CD4-positive, alpha-beta T cell (primary cell): ENCODE results near the gene PLXNA1. TPM values are rescaled to one million over a fixed set of nuclear protein-coding genes. Genes with fewer than 3 reads are reported as not detected.

ENCODE experiments used
- ATAC-seq: fragments of 200-7000 bp; cut with Tn5 transposase; one replicate; pipeline ENCODE4 v1.10.0; 2022; ENCODE audit warnings: mild to moderate bottlenecking; ENCODE audit not compliant: poor library complexity
- CTCF ChIA-PET: fragments of 350-600 bp; sonication (Branson Sonifier 250); formaldehyde crosslinking; loops from one replicate; lab custom pipeline; 2021; ENCODE audit warnings: antibody characterized with exemption, inconsistent platforms; lab: Charles Lee
- POLR2A ChIA-PET: fragments of 350-600 bp; sonication (Branson Sonifier 250); formaldehyde crosslinking; loops from one replicate; lab custom pipeline; 2021; ENCODE audit warnings: antibody characterized with exemption, inconsistent platforms; lab: Charles Lee
- DNase-seq, 14 experiments: peaks; one replicate each; pipeline ENCODE4 v3.0.0-alpha.2; 2013 to 2020; ENCODE audit warnings: mixed read lengths in 2 of 14
- H3K27ac ChIP-seq, 2 donors: one replicate each; pipeline versions ENCODE4 v1.5.1 to v1.7.0; 2013; ENCODE audit warnings: low read length in 2 of 2, low read depth in 1 of 2, mild to moderate bottlenecking in 1 of 2
- H3K27me3 ChIP-seq, 2 experiments: 1 replicate in 1 of 2; 2 replicates in 1 of 2; pipeline versions ENCODE4 v1.6.1 to v1.7.0; 2013; ENCODE audit warnings: low read length in 2 of 2, control low read depth in 1 of 2, mild to moderate bottlenecking in 1 of 2, moderate library complexity in 1 of 2; ENCODE audit not compliant: insufficient read depth in 2 of 2, control insufficient read depth in 1 of 2
- H3K36me3 ChIP-seq: one replicate; pipeline ENCODE4 v1.6.1; 2013; ENCODE audit warnings: low read length, control low read depth; ENCODE audit not compliant: insufficient read depth
- H3K4me1 ChIP-seq: one replicate; pipeline ENCODE4 v1.6.1; 2013; ENCODE audit warnings: low read length, control low read depth; ENCODE audit not compliant: insufficient read depth
- H3K4me3 ChIP-seq: one replicate; pipeline ENCODE4 v1.5.1; 2013; ENCODE audit warnings: mild to moderate bottlenecking, low read length, moderate library complexity
- H3K9me3 ChIP-seq, 2 experiments: 1 replicate in 1 of 2; 2 replicates in 1 of 2; pipeline versions ENCODE4 v1.6.1 to v1.7.0; 2013; ENCODE audit warnings: low read length in 2 of 2, mild to moderate bottlenecking in 2 of 2, control low read depth in 1 of 2, moderate library complexity in 1 of 2; ENCODE audit not compliant: control insufficient read depth in 1 of 2, insufficient read depth in 1 of 2
- H3K27ac Mint-ChIP-seq: one replicate; pipeline ENCODE4 v1.8.0; 2020; ENCODE audit warnings: mixed read lengths
- H3K27me3 Mint-ChIP-seq: one replicate; pipeline ENCODE4 v1.8.0; 2021; ENCODE audit warnings: mixed read lengths
- H3K36me3 Mint-ChIP-seq: one replicate; pipeline ENCODE4 v1.8.0; 2021; ENCODE audit warnings: low read depth, mixed read lengths
- H3K4me1 Mint-ChIP-seq: one replicate; pipeline ENCODE4 v1.8.0; 2021; ENCODE audit warnings: low read depth, mixed read lengths
- H3K4me3 Mint-ChIP-seq: one replicate; pipeline ENCODE4 v1.8.0; 2020; ENCODE audit warnings: mild to moderate bottlenecking, mixed read lengths
- H3K9me3 Mint-ChIP-seq: one replicate; pipeline ENCODE4 v1.8.0; 2020; ENCODE audit warnings: mixed read lengths
- CTCF ChIP-seq: fragments of 200-600 bp; IDR thresholded peaks from one replicate; pipeline ENCODE4 v1.8.0; 2022; ENCODE audit warnings: antibody characterized with exemption, mild to moderate bottlenecking
- intact Hi-C, 2 experiments: fragments of 100-400 bp; cut with DNase I in 1 of 2; cut with micrococcal nuclease in 1 of 2; formaldehyde crosslinking; loops; one replicate each; pipeline versions ENCODE4 v1.15.1 to v1.9.0; 2023 to 2025; cut with DNase I, micrococcal nuclease
- total RNA-seq, 174 experiments: library from RNA in 2 of 174; stranded (reverse) in 2 of 174; gene quantifications; one replicate each; pipeline ENCODE4 v1.2.3 and lab custom pipeline; 2021 to 2026

Gene PLXNA1
- total RNA-seq, 2 experiments from 2014 or later, result 9.8 to 10.6 TPM

- H3K4me1 ChIP-seq, result no peaks in the 10 kb centered on the region
- peaks cover 5% of the 10 kb centered on the region for H3K4me1 Mint-ChIP-seq
- CTCF ChIA-PET, result no interaction called here
- no peaks in the 10 kb centered on the region for H3K9me3 ChIP-seq
- H3K4me3 Mint-ChIP-seq, result no peak overlapping the region
- no peaks in the 10 kb centered on the region for H3K9me3 Mint-ChIP-seq
- DNase-seq, result no peak
- no peaks in the 10 kb centered on the region for H3K27me3 ChIP-seq
- intact Hi-C loops, result no loop called here
- H3K27ac ChIP-seq, result no peak overlapping the region
- H3K36me3 Mint-ChIP-seq, result peaks cover 8% of the 10 kb centered on the region
- H3K36me3 ChIP-seq, result no peaks in the 10 kb centered on the region
- TF ChIP-seq CTCF, result no peak
- no peak overlapping the region for H3K4me3 ChIP-seq
- H3K27ac Mint-ChIP-seq, result no peak overlapping the region
- no peaks in the 10 kb centered on the region for H3K27me3 Mint-ChIP-seq
- POLR2A ChIA-PET, result no interaction called here
- ATAC-seq, result no peak
Measured at GRCh38 chr3:126945171-126945721, 37.7 kb upstream of the PLXNA1 start.

- intact Hi-C loops, result no loop called here
- H3K9me3 ChIP-seq, result no peaks in the 10 kb centered on the region
- H3K27me3 ChIP-seq, result no peaks in the 10 kb centered on the region
- H3K4me3 Mint-ChIP-seq, result no peak overlapping the region
- POLR2A ChIA-PET, result no interaction called here
- H3K36me3 ChIP-seq, result no peaks in the 10 kb centered on the region
- H3K4me1 ChIP-seq, result no peaks in the 10 kb centered on the region
- no peak overlapping the region for H3K4me3 ChIP-seq
- no peak overlapping the region for H3K27ac Mint-ChIP-seq
- DNase-seq (no peak), ATAC-seq (no peak)
- no peak overlapping the region for H3K27ac ChIP-seq
- peaks cover 8% of the 10 kb centered on the region for H3K36me3 Mint-ChIP-seq
- TF ChIP-seq CTCF, result no peak
- peaks cover 5% of the 10 kb centered on the region for H3K4me1 Mint-ChIP-seq
- CTCF ChIA-PET, result no interaction called here
- H3K27me3 Mint-ChIP-seq, result no peaks in the 10 kb centered on the region
- H3K9me3 Mint-ChIP-seq, result no peaks in the 10 kb centered on the region
Measured at GRCh38 chr3:126945891-126946290, 37.0 kb upstream of the PLXNA1 start.

- Histone ChIP-seq H3K27me3 (no peaks in the 10 kb centered on the region), H3K4me1 (no peaks in the 10 kb centered on the region), H3K36me3 (no peaks in the 10 kb centered on the region), H3K4me3 (no peak overlapping the region), H3K9me3 (no peaks in the 10 kb centered on the region), H3K27ac (no peak overlapping the region)
- Mint-ChIP-seq H3K4me3 (no peak overlapping the region), H3K9me3 (no peaks in the 10 kb centered on the region), H3K36me3 (peaks cover 8% of the 10 kb centered on the region), H3K27ac (no peak overlapping the region), H3K27me3 (no peaks in the 10 kb centered on the region), H3K4me1 (peaks cover 5% of the 10 kb centered on the region)
- CTCF ChIA-PET, result no interaction called here
- POLR2A ChIA-PET, result no interaction called here
- intact Hi-C loops, result no loop called here
- no peak for ATAC-seq
- no peak for TF ChIP-seq CTCF
- no peak for DNase-seq
Measured at GRCh38 chr3:126946405-126946804, 36.5 kb upstream of the PLXNA1 start.
